Osteocyte (in vitro differentiated cells): Measurements from ENCODE around the gene FBN3. TPM values are rescaled to one million over a fixed set of nuclear protein-coding genes. Genes with fewer than 3 reads are reported as not detected.

Experiments used
- DNase-seq: peaks from one replicate; pipeline ENCODE4 v3.0.0; 2021; ENCODE audit warnings: mixed read lengths; ENCODE audit not compliant: unreplicated experiment; ENCODE audit errors: extremely low spot score
- H3K27ac Mint-ChIP-seq: one replicate; pipeline ENCODE4 v1.8.0; 2021; ENCODE audit warnings: mild to moderate bottlenecking, mixed read lengths; ENCODE audit not compliant: unreplicated experiment
- H3K27me3 Mint-ChIP-seq: one replicate; pipeline ENCODE4 v1.8.0; 2021; ENCODE audit warnings: mixed read lengths; ENCODE audit not compliant: unreplicated experiment
- H3K36me3 Mint-ChIP-seq: one replicate; pipeline ENCODE4 v1.8.0; 2021; ENCODE audit warnings: mixed read lengths; ENCODE audit not compliant: unreplicated experiment
- H3K4me1 Mint-ChIP-seq: one replicate; pipeline ENCODE4 v1.8.0; 2021; ENCODE audit warnings: mixed read lengths; ENCODE audit not compliant: unreplicated experiment
- H3K4me3 Mint-ChIP-seq: one replicate; pipeline ENCODE4 v1.8.0; 2021; ENCODE audit warnings: mild to moderate bottlenecking, moderate library complexity, mixed read lengths; ENCODE audit not compliant: unreplicated experiment
- H3K9me3 Mint-ChIP-seq: one replicate; pipeline ENCODE4 v1.8.0; 2021; ENCODE audit warnings: mixed read lengths; ENCODE audit not compliant: unreplicated experiment
- CTCF ChIP-seq: fragments of 200-600 bp; sonication (generic); IDR thresholded peaks from 2 replicates; pipeline ENCODE4 v1.5.0; 2021; ENCODE audit warnings: antibody characterized with exemption, mild to moderate bottlenecking, moderate library complexity
- total RNA-seq: library from RNA; stranded (reverse); gene quantifications from 2 replicates; pipeline ENCODE4 v1.2.1, GENCODE V29; 2021

Gene FBN3
- total RNA-seq, 1 donor from 2014 or later: 0.19 TPM

- no peak overlapping the region for H3K27ac Mint-ChIP-seq
- no peak for DNase-seq
- peaks cover 4% of the 10 kb centered on the region for H3K9me3 Mint-ChIP-seq
- H3K4me1 Mint-ChIP-seq: no peaks in the 10 kb centered on the region
- H3K36me3 Mint-ChIP-seq: no peaks in the 10 kb centered on the region
- H3K4me3 Mint-ChIP-seq: no peak overlapping the region
- no peak for TF ChIP-seq CTCF
- peaks cover 3% of the 10 kb centered on the region for H3K27me3 Mint-ChIP-seq
Measured at GRCh38 chr19:8097198-8097597, 52.2 kb downstream of the FBN3 start.

GRCh38 chr19:8096071-8096470, 53.3 kb downstream of the FBN3 start:
- Mint-ChIP-seq H3K27me3 (no peaks in the 10 kb centered on the region), H3K9me3 (peaks cover 4% of the 10 kb centered on the region), H3K4me1 (no peaks in the 10 kb centered on the region), H3K4me3 (no peak overlapping the region), H3K36me3 (no peaks in the 10 kb centered on the region), H3K27ac (no peak overlapping the region)
- no peak for DNase-seq
- no peak for TF ChIP-seq CTCF

- H3K4me1 Mint-ChIP-seq: no peaks in the 10 kb centered on the region
- no peak for DNase-seq
- H3K27me3 Mint-ChIP-seq: no peaks in the 10 kb centered on the region
- no peak overlapping the region for H3K27ac Mint-ChIP-seq
- H3K36me3 Mint-ChIP-seq: no peaks in the 10 kb centered on the region
- no peak overlapping the region for H3K4me3 Mint-ChIP-seq
- H3K9me3 Mint-ChIP-seq: peaks cover 4% of the 10 kb centered on the region
- no peak for TF ChIP-seq CTCF
Measured at GRCh38 chr19:8095354-8095886, 54.0 kb downstream of the FBN3 start.

- no peak overlapping the region for H3K27ac Mint-ChIP-seq
- H3K4me3 Mint-ChIP-seq: no peak overlapping the region
- DNase-seq: no peak
- peaks cover 4% of the 10 kb centered on the region for H3K9me3 Mint-ChIP-seq
- no peaks in the 10 kb centered on the region for H3K4me1 Mint-ChIP-seq
- no peaks in the 10 kb centered on the region for H3K36me3 Mint-ChIP-seq
- no peak for TF ChIP-seq CTCF
- H3K27me3 Mint-ChIP-seq: no peaks in the 10 kb centered on the region
Measured at GRCh38 chr19:8094336-8094735, 55.1 kb downstream of the FBN3 start.

GRCh38 chr19:8093740-8094139, 55.7 kb downstream of the FBN3 start:
- no peak for DNase-seq
- H3K27ac Mint-ChIP-seq: no peak overlapping the region
- H3K36me3 Mint-ChIP-seq: no peaks in the 10 kb centered on the region
- TF ChIP-seq CTCF: no peak
- H3K27me3 Mint-ChIP-seq: no peaks in the 10 kb centered on the region
- H3K4me1 Mint-ChIP-seq: no peaks in the 10 kb centered on the region
- H3K9me3 Mint-ChIP-seq: peaks cover 4% of the 10 kb centered on the region
- no peak overlapping the region for H3K4me3 Mint-ChIP-seq
